HTERT RPE-1 (cell line): Measurements from ENCODE around the gene STX19.
"Not testable (repeated sequence)": the region's sequence is repeated elsewhere in the genome, so short reads cannot be mapped to it uniquely, and the experiment has no call there.

Source experiments
- in situ Hi-C: fragments of 300-500 bp; cut with MboI; formaldehyde crosslinking; loops from 4 replicates; pipeline ENCODE4 v1.14.3; 2020; ENCODE audit warnings: low sequenced_read_pairs

The STX19 gene, protein sequence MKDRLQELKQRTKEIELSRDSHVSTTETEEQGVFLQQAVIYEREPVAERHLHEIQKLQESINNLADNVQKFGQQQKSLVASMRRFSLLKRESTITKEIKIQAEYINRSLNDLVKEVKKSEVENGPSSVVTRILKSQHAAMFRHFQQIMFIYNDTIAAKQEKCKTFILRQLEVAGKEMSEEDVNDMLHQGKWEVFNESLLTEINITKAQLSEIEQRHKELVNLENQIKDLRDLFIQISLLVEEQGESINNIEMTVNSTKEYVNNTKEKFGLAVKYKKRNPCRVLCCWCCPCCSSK

DNA sequence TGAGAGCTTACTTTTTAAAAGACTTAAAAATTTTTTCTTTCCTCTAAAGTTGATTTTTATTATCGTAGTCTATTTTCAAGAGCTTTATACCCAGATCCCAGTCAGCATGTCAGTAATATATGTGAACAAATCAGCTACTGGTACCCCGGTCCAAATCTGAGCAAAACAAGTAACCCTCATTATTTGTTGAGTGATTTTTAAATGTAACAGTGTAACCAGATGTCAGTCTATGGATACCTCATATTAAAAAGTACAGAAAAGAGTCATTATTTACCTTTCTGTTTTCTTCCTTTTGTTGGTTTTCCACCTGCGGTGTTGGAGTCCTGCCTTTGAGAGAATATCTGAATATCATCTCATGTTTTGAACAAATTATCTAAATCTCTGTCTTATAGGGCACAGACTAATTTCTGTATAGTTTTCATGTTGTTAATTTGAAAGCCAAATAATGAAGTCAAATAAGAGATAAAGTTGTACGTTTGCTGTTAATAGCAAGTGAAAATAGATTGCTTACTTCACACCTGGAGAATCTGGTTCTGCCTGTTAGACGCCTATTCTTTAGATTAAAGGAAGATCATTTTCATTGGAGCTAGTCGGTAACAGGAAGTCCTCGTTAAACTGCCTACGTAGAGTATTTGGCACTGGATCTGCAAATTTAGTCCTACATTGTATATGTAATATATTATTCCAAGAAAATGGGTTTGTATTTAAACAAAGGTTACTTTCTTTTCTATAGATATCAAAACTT is at the start of gene STX19:
Gene STX19 (minus strand): TSS at position 505 of the 745 bp plus-strand sequence. CDS start 13,328 bp downstream, outside the sequence.
- in situ Hi-C loops, result no loop called here

DNA sequence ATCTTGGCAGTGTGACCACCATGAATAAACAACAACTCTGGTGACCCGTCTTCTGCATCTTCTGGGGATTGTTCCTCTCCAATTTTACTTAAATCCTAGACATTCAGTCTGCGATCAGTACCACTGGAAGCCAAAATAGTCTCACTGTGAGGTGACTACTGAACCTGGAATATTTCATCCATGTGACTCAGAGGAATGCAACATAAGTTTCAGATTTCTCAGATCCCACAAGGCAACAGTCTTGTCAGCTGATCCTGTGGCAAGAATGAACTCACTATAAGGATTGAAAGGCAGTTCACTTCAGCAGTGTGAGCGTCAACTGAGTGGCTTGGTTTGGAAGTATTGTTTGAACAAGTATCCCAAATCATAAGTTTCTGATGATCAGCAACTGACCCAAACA is 47.7 kb upstream of the STX19 start:
- in situ Hi-C loops, result no loop called here

DNA sequence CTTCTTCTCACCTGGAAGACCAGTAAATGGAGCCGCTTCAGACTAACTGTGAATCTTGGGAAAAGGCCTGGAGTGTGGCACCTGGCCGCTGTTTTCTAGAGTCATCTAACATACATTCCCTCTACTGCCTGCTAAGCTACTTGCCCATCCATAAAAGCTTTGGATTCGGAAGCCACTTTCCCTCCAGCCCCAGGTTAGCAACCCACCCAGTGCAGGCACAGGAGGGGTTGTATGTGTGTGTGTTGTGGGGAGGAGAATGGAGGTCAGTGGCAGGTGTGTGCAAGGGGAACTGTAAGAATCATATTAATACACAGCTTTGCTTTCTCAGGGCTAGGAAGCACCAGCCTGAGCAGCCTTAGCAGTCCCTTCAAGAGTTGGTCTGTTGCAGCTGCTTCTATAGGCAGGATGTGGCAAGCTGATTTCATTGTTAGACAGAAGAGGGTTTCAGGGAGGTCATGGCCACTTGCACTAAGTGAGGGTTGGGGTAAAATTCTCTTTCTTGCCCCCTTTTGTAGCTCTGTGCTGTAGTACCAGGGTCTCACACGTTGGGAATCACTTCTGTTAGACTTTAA is 43.4 kb upstream of the STX19 start:
- in situ Hi-C loops, result no loop called here

DNA sequence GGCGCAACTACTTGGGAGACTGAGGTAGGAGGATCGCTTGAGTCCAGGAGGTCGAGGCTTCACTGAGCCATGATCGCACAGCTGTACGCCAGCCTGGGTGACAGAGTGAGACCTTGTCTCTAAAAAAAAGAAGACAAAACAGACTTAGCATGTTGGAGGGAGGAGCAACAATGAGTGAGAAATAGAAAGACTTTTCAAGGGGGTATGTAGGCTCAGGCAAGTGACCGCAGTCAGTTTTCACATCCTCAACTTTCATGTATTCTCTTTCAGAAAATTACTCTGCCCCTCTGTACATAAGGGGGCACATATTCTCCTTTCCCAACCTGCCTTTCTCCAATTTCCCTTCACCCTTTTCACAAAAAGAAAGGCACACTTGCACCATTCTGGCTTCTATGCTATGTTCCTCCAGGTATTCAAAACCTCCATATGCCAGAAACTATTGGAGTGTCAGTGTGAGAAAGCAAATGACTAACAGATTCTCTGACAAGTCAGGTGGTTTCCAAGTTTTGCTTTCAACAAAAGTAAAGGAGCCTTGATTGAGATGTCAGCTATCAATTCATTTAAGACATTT is 42.0 kb upstream of the STX19 start:
- in situ Hi-C loops, result no loop called here

DNA sequence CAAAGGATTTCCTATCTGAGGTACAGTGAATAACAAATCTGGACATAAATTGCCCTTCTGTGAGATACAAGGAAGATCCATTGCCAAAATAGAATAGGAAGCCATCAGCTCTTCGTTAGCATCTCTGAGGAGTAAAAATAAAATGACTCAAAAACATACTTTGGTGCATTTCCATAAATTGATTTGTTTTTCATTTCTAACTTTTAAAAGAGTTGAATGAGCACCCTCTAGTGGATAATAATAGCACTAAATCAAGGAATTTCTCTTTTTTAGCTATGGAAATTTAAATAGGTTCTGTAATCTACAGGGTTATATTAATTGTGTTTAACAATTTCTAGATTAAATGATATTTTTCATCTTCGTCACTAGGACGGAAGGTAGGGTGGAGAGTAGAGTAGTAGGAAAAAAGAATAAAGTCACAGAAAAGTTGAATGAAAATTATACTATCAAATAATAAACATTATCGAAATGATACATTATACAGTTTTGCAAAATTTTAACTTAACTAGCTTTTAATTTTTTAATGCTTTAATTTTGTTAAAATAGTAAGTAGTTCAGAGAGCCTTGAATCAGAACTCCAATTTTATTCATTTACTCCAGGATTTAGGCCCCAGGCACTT is 40.9 kb upstream of the STX19 start:
- in situ Hi-C loops, result no loop called here

DNA sequence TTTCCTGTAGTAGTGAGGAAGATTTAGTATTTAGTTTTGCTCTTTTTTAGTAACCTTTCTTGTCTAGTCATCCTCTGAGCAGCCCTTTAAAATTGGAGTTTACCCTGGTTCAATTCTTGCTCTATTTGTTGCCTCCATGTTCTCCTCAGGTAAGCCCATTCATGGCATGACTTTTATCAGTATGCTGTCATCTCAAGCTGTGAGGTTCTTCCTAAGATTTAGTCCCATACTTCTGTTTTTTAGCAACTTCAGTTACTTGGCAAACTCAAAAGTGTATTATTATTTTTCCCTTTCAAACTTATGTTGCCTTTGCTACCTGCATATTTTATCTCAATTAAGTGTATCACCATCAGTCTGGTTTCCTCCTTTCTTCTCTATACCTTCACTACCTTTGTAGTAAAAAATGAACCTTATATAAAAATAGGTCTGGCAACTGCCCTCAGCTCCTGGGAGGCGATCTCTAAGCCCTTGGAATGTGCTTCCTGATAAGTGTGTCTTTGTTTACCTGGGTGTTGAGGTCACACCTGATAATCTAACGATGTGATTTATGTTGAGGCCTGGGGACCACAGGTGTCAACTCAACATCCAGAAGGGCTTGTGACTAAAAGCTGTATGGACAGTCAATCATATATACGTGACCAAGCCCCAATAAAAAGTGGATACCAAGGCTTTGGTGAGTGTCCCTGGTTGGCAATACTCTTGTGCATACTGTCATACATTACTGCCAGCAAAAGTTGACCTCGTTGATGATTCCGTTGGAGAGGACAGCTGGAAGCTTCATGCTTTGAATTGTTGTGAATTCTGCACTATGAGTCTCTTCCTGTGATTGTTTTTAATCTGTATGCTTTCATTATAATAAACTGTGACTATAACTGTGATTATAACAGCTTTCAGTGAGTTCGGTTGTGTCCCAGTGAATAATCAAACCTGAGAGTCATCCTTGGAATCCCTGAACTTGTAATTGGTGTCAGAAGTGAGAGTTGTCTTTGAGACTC is 38.4 kb upstream of the STX19 start:
- in situ Hi-C loops, result no loop called here

DNA sequence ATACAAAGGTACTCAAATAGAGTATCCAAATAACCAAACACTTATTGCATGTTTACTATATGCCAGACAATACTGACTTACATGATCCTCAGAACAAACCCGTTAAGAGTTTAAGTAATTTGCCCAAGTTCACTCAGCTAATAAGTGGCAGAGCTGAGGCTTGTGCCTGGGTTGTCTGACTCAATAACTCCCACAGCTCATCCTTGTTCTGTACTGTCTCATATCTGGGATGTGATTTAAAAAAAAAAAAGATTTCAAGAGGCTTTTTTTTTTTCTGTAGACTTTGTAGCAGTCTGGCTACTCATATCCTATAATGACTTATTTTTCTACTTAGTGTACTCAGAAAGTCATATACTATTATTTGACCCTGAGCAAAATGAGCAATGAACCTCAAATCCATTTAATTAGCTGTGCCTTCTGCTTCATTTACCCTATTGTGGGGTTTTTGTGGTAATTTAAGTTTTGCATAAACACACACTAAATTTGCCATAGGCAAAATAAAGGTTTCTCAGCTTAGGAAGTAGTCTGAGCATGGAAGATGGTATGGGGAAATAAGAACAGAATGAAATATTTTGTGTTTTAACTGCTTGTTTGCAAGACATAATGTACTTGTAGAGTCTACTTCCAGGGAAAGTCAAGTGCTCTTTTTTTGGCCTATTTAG is 37.6 kb upstream of the STX19 start:
- in situ Hi-C loops, result no loop called here

DNA sequence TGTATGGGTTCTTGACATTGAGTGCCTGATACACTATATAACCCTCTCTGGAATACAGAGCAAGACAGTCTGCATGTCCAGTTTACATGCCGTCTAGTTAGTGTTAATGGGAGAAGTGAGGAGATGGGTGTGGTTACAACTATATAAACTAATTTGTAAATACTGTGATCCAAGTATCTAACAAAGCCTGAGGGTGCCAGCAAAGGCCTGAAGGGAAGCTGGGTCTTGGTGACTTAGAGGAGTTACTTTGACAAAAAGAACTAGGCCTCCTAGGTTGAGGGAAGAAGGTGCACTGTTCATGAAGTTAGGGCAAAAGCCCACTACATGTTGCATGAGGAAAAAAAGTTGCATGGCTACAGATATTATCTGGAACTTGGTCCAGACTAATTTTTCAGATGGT is 36.7 kb upstream of the STX19 start:
- in situ Hi-C loops, result no loop called here

DNA sequence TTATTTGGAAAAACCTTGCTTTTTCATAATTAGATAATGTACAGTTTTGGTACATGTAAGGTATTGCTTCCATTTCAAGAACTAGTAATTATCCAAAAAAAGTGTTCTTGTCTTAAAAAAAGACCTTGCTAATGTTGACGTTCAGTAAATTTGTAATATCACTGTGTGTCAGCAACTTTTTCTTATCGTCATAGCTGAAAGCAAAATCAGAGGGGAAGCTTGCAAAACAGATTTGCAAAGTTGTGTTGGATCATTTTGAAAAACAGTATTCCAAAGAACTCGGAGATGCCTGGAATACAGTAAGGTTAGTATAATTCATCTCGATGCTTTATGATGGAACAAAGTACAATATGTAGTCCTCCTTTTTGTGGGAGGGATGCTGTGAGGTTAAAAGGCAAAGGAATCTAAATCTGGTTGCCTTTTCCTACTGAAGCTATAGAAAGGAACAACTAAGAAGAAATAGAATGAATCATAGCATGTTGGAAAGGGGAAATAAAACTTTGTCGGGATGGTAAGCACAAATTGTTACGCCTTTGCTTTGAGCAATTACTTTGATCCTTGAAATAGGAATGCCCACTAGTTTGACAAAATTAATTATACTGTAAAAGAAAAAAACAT is 36.0 kb upstream of the STX19 start:
- in situ Hi-C loops, result no loop called here

DNA sequence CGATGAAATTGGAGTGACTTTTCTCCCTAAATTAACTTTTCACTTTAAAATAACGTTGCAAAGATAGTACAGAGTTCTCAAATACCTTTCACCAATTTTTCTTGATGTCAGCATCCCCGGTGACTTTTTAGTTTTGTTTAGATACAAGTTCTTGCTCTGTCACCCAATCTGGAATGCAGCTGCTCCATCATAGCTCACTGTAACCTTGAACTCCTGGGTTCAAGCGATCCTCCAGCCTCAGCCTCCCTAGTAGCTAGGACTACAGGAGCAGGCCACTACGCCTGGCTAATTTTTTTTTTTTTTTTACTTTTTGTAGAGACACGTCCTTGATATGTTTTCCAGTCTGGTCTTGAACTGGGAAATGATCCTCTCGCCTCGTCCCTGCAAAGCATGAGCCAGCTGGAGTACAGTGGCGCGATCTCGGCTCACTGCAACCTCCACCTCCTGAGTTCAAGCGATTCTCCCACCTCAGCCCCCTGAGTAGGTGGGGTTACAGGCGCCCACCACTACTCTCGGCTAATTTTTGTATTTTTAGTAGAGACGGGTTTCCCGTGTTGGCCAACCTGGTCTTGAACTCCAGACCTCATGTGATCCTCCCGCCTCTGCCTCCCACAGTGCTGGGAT is 35.2 kb upstream of the STX19 start:
- in situ Hi-C loops, result no loop called here

DNA sequence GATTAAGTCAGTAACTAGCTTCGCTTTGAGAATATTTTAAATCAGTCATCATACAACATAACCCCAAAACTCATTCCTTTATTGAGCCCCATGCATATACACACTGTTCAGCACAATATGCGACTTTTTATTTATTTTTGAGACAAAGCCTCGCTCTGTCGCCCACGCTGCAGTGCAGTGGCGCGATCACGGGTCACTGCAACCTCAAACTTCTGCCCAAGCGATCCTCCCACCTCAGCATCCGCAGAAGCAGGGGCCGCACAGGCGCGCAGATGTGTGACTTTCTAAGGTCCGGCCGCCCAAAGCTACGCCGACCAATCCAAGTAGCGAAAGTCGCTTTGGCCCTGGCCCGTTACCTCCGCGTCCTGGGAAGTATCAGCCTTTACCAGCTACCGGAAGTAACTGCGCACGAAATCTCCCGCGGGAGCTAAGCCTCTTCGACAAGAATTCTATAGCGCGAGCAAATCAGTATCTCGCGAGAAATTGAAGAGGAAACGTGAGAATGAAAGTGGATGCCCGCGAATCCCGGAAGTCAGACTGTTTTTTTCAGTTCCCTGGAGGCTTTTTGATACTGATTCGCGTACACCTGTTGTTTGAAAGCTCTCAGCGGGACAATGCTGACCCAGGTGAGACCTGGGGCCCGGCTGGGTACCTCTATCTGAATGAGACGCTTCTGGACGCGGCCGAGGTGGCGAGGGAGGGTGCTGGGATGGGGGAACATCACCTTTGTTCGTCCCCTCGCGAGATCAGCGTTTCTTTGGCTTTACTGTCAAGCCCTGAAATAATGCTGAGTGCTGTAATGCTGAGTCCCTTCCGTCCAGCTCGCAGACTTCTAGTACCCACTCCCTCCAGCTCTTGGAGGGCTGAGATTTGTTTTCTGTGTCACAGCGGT is 34.4 kb upstream of the STX19 start, which contains the start of the genes DHFR2 and NSUN3:
Gene DHFR2 (minus strand): TSS at position 404 of the 892 bp plus-strand sequence. CDS start 1,405 bp downstream, outside the sequence.
Gene NSUN3 (plus strand): TSS at position 549 of the 892 bp plus-strand sequence. CDS start 66 bp downstream, at position 615.
- in situ Hi-C loops, result no loop called here

DNA sequence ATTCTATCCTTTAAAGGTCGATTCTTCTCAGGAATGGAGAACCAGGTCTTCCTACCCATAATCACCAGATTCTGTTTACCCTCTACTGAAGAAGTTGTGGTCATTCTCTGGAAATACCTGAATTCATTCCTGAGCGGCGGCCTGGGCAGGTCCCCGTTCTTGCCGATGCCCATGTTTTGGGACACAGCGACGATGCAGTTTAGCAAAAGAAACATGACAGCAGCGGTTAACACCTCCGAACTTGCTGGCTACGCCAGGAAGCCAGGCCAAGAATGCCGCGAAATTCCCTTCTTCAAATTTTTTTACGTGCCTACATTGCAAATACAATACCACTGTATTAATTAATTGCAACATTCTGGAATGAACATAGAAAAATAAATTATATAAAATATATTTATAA is 32.9 kb upstream of the STX19 start:
- in situ Hi-C loops, result no loop called here

DNA sequence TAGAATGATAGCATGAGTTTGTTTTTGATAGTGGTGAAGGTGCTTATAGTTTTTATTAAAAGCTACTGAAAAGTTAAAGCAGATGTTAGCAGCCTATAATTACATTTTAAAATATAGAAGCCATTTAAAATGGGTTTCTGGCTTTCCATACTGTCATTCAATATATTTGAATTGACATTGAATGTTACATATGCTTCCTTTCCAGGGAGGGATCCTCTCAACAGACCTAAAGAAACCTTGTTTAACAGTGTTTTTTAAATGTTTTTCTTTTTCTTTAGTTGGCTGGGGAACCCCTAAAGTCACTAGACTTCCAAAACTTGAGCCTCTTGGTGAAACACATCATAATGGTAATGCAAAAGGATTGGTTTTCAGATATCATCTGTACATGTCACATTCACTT is 22.1 kb upstream of the STX19 start:
- in situ Hi-C loops, result no loop called here

DNA sequence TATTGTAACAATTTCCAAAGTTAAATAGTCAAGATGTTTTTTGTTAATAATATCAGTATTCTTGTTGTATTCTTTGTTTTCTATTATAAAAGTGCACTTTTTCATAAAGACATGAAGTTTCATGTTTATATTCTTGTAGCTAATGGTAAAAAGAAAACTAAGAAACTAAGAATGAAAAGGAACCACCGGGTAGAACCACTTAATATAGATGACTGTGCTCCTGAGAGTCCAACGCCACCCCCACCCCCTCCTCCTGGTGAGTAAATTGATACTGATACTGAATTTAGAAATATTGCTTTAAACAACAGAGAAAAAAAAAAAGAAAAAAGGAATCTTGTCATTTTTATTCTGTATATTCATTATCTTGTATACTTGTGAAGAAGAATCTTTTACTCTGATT is 20.9 kb upstream of the STX19 start:
- in situ Hi-C loops, result no loop called here

DNA sequence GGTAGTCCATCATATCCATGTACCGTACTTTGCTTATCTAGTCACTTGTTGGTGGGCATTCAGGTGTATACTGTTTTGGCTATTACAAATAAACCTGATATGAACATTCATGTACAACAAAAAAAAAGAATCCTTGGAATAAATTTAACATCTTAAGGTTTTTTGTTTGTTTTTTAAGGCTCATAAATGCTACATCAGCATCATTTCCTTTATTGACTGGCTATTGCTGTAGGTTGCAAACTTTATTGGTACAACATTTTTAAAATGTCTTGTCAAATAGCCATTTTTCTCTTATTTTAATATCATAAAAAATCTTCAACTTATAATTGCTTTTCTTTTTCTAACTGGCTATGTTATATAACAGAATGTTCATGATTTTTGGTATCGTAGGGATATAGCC is 18.1 kb upstream of the STX19 start:
- in situ Hi-C loops, result no loop called here

DNA sequence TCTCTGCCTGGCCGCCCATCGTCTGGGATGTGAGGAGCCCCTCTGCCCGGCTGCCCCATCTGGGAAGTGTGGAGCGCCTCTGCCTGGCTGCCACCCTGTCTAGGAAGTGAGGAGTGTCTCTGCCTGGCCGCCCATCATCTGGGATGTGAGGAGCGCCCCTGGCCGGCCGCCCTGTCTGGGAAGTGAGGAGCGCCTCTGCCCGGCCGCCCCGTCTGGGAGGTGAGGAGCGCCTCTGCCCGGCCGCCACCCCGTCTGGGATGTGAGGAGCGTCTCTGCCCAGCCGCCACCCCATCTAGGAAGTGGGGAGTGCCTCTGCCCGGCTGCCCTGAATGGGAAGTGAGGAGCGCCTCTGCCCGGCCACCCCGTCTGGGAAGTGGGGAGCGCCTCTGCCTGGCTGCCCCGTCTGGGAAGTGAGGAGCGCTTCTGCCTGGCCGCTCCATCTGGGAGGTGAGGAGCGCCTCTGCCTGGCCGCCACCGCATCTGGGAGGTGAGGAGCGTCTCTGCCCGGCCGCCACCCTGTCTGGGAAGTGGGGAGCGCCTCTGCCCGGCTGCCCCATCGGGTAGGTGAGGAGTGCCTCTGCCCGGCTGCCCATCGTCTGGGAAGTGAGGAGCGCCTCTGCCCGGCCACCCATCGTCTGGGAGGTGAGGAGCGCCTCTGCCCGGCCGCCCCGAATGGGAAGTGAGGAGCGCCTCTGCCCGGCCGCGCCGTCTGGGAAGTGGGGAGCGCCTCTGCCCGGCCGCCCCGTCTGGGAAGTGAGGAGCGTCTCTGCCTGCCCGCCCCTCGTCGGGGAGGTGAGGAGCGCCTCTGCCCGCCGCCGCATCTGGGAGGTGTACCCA is 15.9 kb upstream of the STX19 start:
- in situ Hi-C loops, result not testable (repeated sequence)

DNA sequence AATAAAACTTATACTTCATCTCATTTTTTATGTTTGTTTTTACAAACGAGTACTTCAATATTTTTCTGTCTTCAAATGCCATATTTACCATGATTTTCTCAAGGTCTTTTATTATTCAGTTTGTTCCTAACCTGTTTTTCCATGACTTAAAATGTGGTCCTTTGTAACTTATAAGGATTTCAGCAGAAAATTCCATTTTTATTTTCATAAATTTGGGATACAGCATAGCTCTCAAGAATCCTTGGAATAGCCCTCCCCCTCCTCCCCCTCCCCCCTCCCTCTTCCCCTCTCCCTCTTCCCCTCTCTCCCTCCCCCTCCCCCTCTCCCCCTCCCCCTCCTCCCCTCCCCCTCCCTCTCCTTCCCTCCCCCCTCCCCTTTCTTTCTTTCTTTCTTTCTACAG is 14.9 kb upstream of the STX19 start:
- in situ Hi-C loops, result no loop called here
